Activated naive CD4-positive, alpha-beta T cell (primary cell): ENCODE measurements around the gene SNX24.
"Not testable (repeated sequence)": the region's sequence is repeated elsewhere in the genome, so short reads cannot be mapped to it uniquely, and the experiment has no call there.

Experiments
- DNase-seq, 4 experiments: peaks; one replicate each; lab custom pipeline; 2025; lab: John Stamatoyannopoulos, UW

Gene SNX24

GRCh38 chr5:122871661-122872060 is 26.2 kb downstream of the SNX24 start:
- no peak for DNase-seq

DNA sequence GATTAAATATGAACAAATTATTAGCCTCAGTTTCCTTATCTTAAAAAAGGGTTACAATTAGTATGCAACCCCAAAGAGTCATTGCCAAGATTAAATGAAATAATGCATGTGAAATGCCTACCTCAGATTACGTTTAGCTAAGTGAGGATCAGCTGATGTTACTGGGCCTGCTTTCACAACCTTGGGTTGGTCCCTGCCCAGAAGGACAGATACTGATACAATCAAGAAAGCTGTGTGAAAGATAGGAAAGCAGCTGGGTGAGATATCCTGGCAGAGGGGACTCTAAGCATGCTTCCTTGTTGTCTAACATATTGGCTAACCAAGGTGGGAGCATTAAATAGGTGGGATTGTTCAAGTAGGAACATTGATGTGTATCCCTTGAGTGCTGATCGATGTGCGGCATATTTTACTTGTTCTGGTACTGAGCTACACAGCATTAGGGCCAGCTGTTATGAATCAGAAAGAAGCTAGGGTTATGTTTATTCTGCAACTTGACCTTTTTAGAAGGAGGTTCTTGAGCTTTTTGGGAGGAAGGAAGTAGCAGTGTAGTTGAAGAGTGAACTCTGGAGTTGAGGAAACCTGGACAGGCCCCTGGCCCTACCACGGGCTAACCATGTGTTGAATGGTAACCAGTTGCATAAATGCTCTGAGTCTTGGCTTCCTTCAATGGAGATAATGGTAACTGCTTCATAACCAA is 28.9 kb downstream of the SNX24 start:
- DNase-seq, result no peak

- no peak for DNase-seq
These were observed 32.1 kb downstream of the SNX24 start for GRCh38 chr5:122877518-122877917.

GRCh38 chr5:122879076-122879475 is 33.7 kb downstream of the SNX24 start:
- DNase-seq, result no peak

GRCh38 chr5:122880170-122880689 is 34.8 kb downstream of the SNX24 start:
- DNase-seq, result no peak

- no peak for DNase-seq
These were observed 35.3 kb downstream of the SNX24 start for GRCh38 chr5:122880749-122881148.

GRCh38 chr5:122882831-122883230 is 37.4 kb downstream of the SNX24 start:
- DNase-seq, result no peak

- DNase-seq, result no peak
These were observed 39.7 kb downstream of the SNX24 start for GRCh38 chr5:122885045-122885517.

DNA sequence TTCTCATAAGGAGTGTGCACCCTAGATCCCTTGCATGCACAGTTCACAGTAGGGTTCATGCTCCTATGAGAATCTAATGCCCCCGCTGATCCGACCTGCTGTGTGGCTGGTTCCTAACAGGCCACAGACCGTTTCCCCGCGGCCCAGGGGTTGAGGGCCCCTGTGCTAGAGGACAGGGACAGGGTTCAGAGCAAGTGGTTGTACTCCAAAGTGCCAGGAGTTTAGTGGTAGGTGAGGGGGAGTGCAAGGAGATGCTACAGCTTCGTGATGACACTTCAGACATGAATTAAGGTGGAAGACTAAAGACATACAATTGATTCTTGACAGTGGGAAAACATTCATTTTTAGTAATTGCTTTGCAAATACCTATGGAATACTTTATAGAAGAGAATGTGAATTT is 40.5 kb downstream of the SNX24 start:
- no peak for DNase-seq

GRCh38 chr5:122895141-122895540 is 49.7 kb downstream of the SNX24 start:
- no peak for DNase-seq

- no peak for DNase-seq
These were observed 51.3 kb downstream of the SNX24 start for GRCh38 chr5:122896598-122897282.

- DNase-seq, result no peak
These were observed 51.8 kb downstream of the SNX24 start for GRCh38 chr5:122897283-122897602.

- DNase-seq, result no peak
These were observed 55.9 kb downstream of the SNX24 start for GRCh38 chr5:122901346-122901745.

DNA sequence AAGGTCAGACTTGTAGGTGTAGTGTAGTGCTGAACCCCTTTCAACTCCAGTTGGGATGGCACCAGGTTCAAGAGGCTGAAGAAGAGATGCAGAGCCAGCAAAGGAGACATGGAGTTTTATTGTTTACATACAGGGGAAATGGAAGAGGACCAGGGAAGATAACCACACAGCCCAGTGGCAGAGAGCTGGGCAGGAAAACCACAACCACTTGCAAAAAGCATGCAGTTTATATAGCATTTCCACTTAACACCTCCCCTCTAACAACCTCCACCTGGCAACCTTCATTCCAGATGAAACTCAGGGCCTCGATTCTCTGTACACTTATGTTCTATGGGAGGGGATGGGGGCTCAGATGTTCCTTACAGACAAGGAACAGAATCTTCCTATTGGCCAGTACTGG is 56.9 kb downstream of the SNX24 start:
- DNase-seq, result no peak

- DNase-seq, result no peak
These were observed 61.4 kb downstream of the SNX24 start for GRCh38 chr5:122906768-122907167.

DNA sequence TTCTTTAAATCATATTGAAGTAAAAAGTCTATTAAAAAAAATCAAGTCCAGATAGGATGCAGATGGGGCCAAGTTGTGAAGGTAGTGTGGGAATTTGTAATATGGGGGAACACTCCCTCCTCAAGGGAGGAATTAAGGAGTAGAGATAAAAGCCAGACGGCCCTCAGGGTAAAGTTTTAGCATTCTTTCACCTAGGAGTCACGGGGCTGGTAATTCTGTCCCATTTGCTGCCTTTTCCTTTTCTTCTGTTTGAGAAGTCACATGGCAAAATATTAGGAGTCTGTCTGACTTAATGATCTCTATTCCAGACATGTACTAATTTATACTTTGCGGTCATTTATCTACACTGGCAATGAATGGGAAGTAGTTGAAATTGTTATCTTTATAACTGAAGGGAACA is 61.9 kb downstream of the SNX24 start:
- no peak for DNase-seq

DNA sequence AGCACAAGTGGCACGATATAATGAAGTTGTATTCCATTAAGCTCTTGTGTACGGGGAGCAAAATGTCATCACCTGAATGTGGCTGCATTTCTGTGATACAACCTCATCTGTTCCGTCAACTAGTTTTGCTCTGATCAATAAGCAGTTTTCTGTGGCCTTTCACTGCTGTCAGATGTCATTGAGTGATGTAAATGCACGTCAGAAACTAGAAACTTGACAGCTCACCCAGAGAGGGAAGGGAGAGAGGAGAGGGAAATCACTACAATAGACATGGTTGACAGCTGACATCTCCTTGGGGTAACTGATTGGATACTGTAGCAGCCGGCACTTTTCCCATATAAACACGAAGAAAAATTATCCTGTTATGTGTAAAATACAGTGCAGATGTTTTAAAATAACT is 62.7 kb downstream of the SNX24 start:
- DNase-seq, result no peak

- no peak for DNase-seq
These were observed 63.2 kb downstream of the SNX24 start for GRCh38 chr5:122908662-122909061.

- no peak for DNase-seq
These were observed 64.2 kb downstream of the SNX24 start for GRCh38 chr5:122909470-122910100.

- not testable (repeated sequence) for DNase-seq
These were observed 68.0 kb downstream of the SNX24 start for GRCh38 chr5:122913436-122913835.

DNA sequence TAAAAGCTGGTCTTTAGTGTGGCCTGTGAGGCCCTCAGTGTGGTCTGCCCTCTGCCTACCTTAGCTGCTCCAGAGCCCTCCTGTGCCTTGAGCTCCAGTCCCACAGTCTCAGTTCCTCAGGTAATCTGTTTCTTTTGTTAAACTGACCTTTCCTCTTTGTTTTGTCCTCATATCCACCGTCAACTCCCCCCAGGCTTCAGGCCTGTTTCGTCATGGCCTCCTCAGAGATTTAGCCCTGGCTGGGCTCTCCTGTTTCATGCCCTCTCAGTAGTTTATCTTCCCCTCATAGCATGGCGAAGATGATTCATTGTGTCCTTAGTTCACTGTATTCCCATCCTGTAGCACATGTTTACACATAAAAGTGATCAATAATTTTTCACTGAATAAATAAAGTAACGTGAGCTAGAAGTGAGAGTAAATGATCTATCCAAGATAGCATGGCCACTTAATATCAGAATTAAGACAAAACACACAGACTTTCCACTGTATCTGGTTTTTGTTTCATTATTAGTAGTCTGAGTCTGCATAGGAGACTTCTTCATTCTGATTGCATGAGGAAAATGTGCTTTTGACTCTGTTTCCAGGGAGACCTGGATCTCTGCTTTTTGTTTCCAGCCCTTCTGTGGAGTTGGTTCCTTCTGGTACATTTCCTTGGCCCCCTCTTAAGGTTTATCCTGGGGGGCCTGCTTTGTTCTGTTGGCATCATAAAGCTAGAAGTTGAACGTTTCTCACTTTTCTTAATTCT is 70.5 kb downstream of the SNX24 start:
- no peak for DNase-seq

DNA sequence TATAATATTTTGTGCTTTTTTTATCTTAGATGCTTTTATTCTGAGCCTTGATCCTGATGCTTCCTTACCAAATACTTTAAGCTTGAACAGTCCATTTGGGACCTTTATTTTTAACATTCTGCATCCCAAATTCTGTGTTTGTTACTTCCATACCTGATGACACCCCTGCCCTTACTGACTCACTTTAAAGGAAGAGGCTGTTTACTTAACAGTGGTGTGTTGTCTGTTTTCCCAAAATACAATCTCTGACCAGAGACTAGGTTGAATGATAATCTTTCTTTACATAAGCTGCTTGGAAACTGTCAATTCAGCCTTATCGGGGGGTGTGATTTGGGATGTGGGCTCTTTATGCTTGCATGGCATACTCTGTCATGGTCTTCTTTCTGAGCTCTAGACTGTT is 71.1 kb downstream of the SNX24 start:
- DNase-seq, result no peak
